RKO (cell line): Measurements from ENCODE around the gene AFTPH.

Experiments
- DNase-seq: peaks from one replicate; pipeline ENCODE4 v3.0.0-alpha.2; 2016; ENCODE audit warnings: low spot score

The AFTPH gene

DNA sequence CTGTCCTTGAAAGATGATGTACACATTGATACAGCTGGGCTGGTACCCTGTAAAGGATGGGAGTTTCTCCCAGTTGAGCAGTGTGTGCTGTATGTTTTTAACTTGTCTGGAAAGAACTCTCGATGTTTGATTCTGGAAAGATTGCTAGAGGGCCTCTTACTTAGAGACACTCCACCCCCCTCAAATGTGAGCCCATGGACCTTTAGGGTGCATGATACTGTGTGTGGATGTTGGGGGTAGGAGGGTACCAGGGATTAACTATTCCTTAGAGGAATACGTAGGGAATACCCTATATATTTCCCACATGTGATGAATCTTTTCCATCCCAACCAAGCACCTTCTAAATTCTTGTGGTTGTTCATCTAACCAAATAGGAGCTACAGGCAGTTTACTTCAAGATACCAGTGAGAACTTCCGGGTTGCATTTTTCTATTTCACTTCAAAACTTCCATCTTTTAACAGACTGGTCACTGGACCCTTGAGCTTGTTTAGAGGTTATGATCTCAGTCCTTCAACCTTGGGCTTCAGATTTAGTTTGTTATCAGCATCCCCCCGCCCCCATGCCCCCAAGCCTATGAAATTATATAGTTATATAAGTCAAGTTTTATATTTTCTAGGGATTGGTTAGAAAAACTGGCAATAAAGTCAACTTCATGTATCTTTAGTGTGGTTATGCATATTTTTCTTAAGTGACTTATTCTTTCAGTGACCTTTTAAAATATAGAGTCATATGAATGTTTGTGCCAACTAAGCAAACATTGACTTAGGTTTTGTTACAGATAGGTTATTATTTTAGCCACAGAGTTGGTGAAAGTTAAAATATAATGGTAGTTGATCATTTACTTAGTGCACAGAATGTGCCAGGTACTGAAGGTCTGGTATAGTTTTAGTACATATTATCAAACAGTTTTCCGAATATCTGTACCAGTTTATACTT is 18.2 kb downstream of the AFTPH start:
- DNase-seq = no peak

DNA sequence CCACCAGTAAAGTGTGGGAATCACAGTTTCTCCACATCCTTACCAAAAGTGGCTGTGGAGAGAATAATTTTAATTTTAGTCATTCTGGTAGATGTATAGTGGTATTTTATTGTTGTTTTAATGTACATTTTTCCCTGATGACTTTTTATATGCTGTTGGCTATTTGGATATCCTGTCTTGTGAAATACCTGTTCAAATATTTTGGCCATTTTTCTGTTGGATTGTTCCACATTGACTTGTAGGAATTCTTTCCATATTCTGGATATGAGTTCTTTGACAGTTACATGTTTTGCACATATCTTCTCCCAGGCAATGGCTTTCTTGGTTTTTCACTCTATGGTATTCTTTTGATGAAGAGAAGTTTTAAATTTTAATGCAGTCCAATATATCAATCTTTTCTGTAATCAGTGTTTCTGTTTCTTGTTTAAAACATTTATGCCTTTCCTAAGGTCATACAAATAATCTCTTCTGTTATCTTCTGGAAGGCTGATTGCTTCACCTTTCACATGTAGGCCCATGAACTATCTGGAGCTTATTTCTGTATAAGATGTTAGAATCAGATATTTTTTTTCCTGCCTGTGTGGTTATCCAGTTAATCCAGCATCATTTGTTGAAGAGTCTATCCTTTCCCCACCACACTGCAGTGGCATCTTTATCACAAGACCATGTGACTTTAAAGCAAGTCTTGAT is 19.0 kb downstream of the AFTPH start:
- no peak for DNase-seq

DNA sequence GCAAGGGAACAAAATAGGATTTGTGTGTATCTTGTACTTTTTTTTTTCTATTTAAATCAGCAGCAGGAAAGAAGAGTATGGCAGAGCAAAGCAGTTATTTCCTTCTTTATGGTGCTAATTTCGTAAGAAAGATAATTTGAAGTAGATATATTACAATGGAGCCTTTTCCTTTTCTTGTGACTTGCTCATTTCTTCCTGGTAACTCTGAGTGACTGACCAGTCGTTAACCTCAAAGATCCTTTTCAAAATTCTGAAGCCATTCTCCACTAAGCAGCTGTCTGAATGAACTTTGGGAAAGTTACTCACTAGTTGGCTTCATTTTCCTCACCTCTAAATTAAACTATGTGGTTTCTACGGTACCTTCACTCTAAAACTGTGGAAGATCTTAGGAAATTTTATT is 24.6 kb downstream of the AFTPH start:
- no peak for DNase-seq

DNA sequence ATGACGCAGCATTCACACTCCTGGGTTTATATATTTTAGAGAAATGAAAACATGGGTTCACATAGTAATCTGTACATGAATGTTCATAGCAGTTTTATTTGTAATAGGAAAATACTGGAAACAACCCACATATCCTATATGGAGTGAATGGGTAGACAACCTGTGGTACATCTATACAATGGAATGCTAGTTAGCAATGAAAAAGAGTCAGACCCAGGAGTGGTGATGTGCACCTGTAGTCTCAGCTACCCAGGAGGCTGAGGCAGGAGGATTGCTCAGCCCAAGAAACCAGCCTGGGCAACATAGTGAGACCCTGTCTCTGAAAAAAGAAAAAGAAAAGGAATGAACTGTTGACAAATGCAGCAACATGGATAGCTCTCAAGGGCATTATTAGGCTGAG is 25.9 kb downstream of the AFTPH start:
- no peak for DNase-seq

DNA sequence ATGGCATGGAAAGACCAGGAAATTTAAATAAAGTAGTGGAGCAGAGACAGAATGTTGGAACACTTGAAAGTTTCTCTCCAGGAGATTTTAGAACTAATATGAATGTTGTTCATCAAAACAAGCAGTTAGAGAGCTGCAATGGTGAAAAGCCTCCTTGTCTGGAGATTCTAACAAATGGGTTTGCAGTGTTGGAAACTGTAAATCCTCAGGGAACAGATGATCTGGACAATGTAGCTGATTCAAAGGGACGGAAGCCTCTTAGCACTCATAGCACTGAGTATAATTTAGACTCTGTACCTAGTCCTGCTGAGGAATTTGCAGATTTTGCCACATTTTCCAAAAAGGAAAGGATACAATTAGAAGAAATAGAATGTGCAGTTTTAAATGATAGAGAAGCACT is 27.7 kb downstream of the AFTPH start:
- DNase-seq = no peak

DNA sequence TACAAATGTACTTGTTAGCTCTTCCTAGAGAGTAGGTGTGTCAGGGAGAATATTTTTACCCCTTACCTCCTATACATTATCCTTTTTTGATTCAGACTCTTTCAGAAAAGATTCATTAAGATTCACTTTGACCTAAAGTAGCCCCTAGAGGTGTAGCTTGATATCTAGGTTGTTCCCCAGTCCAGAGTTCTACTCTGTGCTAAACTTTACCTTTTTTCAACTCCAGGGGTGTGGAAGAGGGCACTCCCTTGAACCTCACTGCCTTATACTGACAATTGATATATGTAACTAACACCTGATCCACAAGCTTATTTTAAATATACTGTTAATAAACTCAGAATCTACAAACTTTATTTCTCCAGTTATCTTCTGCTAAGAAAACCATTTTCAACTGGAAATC is 30.0 kb downstream of the AFTPH start:
- DNase-seq = no peak

DNA sequence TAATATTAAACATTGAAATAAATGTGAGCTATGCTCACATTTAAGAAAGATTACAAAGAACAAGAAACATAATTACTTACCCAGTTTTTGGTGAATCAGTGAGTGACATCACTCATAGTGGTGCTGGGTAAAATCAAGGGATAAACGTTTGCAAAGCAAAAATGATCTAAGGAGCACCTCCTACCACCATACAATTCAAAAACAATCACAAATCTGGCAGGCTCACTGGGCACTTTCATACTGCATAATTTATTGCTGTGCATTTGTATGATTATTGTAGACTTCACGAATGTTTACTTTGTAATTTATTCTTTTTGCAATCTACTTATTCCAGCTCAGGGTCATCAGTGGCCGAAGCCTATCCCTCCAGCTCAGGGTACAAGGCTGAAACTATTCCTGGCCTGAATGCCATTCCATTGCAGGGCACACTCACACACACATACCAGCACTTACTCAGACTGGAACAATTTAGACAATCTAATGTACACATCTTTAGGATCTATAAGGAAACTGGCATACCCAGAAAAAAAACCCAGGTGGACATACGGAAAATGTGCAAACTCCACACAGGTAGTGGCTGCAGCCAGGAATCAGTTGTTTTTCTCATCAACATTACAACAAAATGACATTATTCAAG is 34.4 kb downstream of the AFTPH start:
- no peak for DNase-seq

DNA sequence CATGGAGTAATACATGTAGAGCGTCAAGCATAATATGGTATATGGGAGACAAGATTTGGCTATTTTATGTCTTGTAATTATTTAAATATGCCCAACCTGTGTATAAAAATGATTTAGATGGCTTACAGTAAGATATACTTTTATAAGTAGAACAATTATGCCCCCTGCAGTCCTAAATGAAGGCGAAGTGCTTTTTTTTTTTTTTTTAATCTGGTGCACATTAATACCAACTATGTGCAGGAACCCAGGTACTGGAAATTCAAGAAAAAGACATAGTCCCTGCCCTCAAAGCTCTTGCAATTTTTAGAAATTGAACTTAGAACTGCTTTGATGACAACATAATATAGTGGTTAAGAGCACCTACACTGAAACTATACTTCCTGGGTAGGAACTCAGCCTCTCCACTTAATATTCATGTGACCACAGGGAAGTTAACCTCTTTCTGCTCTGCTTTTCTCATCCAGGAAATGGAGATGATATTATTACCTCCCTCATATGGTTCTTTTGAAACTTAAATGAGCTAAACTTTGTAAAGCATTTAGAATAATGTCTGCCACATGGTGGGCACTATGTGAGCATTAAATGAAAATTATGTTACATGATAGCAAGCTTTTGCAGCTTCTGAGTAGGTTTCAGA is 38.1 kb downstream of the AFTPH start:
- peak; percentile 19 for DNase-seq

DNA sequence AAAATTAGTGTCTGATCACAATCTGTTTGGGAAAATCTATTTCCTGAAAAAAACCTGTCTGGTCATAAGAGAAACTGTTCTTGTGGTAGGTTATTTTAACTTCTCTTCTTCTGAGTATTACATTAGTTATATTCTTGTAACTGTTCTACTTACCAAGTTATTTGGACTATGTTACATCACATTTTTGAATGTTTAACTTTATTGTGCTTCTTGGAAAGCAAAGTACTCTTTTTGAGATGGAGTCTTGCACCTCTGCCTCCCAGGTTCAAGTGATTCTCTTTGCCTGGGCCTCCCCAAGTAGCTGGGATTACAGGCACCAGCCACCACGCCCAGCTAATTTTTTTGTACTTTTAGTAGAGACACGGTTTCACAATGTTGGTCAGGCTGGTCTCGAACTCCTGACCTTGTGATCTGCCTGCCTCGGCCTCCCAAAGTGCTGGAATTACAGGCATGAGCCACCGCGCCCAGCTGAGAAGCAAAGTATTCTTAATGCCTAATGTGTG is 39.4 kb downstream of the AFTPH start:
- DNase-seq = no peak

DNA sequence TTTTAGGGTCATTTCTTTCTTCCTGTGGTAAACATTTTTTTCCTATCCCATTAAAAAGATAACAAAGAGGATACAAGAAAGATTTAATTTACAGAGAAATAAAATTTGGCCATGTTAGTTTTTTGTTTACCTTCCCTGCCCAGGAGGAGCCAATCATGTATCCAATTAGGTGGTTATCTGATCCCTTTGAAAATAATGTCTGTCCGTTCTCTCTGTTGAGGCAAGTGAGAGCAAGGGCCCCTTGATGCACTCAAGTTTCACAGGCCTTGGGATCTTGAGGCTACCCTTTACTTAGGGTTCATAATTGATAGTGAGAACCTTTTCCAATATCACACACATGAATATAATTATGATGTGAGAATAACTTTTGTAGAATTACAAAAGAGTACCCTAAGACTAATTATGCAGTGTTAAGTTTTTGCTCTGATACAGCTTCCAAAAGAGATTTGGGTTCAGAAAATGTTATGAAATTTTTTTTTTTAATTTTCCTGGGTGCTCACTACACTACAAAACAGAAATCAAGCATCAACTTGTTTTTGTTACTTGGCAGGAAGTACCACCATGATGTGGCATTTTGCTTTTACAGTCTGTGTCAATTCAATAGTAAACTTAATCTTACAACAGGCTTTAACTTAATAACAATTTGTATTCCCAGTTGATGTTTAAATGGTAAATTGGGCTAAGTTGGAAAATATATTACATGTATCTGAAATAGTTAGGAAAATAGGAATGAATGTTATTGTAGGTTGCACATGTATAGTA is 42.0 kb downstream of the AFTPH start:
- no peak for DNase-seq

DNA sequence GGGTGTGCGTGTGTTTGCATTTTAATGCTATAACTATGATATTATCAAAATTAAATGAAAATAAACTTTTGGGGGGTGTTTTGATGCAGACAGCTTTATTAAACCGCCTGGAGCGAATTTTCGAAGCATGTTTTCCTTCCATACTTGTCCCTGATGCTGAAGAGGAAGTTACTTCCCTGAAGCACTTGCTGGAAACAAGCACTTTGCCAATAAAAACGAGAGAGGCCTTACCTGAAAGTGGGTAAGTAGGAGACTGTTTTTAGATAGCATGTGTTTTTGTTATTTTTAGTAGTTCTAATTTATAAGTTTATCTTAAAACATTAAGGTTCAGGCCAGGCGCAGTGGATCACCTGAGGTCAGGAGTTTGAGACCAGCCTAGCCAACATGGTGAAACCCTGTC is 43.3 kb downstream of the AFTPH start:
- no peak for DNase-seq

DNA sequence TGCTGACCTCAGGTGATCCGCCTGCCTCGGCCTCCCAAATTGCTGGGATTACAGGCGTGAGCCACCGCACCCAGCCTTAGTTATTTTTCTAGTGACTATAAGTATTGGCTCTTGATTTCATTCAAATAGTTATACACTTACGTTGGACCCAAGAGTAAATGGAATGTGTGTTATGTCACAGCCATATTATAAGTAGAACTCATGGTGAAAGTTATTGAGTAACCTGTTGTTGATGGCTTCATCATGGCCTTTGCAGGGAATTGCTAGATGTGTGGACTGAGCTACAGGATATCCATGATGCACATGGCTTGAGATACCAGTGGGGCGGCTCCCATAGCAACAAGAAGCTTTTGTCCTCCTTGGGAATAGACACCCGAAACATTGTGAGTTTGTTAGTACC is 44.7 kb downstream of the AFTPH start:
- DNase-seq = no peak

DNA sequence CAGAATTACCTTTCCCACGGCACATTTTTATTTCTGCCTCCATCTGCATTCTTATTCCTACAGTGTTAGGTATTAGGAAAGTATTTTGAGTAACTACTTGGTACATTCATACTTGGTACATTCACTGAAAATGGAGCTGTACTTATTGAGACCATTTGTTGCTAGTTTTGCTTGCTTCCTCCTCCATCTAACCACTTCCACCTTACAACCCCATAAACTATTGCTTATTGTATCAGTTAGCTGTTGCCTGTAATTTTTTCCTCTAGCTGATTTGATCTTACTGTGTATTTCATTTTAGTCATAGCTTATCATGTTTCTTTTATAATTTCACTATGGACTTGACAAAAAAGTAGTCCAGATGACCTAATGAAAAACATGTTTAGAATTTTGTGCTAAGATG is 50.7 kb downstream of the AFTPH start:
- DNase-seq = no peak

DNA sequence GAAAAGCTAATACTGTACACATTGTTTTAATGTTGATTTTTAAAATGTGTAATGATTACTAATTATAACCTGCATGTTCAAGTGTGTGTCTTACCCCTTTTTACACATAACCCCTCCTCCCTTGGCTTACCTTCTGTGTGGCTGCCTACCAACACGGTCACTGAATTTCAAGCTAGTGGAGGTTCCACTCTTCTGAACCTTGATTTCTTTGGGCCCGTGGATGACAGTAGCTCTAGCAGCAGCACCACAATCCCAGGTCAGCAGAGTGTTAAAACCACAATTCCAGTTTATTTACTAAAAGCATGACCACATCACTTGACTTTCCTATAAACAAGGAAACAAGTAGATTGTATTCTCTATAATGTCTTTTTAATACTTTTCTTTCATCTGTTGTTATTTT is 56.9 kb downstream of the AFTPH start:
- no peak for DNase-seq

DNA sequence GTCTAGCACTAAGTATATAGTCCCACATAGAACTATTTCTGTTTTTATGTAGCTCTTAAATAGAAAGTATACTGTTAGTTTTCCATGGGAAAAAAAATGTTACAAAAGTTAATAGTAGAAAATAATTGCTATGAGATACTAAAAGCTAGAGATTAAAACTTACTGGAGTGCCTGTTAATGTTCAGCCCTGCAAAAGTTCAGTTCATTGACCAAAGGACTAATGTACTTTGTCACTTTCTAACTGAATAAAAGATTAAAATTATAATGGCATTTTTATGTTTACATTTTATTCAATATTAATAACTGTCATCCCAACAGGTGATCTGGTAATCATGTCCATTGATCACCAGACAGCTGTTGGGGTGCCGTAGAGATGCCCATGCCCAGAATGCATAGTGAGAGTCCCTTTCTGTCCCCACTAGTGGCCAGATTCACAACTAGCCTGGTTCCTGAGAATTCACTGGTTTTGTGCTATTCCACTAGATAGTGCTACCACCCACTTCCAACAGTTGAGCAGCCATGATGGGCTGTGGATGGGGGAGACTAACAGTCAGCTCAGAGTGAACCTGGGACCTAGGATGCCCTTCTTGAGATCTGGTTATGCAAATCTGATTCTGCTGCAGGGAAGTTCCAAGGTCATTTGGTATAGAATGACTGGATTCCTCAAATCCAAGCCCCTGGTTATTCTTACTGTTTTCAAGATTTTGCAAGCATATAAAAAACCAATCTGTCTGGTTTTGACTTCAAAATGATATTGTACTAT is 57.8 kb downstream of the AFTPH start:
- DNase-seq = no peak

DNA sequence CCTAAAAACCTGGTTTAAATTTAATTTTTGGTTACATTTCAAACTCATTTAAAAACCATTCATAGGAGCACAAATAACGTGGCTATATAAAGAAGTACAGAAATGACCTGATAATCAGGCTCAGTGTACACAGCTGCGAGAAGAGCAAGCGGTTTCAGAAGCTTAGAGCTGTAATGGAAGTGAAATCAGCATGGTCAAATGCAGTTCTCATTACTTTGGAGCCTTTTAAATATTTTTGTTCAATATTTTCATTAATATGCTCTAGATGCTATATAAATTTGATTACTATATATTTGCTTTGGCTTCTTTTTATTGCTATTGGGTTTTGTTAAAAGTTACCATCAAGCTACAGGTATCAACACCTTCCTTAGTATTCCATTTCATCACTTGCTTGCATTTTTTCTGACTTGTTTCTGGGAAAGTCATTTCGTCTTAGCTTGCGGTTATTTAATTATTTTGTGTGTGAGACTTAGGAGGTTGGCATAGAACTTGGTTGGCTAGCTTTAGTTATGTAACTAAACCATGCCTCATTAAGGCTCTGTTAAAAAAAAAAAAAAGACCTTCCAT is 58.7 kb downstream of the AFTPH start:
- DNase-seq = no peak

DNA sequence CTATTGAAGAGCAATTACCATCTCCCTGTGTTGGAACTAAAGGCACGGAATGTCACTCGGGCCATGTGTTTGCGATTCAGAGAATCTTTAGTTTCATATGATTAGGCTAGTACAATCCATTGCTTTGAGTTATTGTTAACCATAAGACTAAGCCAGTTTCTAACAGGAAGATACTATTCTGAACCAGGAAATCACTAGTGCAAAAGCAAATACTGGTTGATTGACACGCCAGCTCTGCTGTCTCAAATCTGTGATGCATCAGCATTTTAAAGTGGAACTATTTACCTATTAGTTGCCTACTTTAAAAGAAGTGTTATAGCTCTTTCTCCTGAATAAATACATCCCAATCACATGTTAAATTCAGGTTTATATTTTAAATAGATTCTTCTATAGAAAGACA is 61.9 kb downstream of the AFTPH start:
- no peak for DNase-seq

DNA sequence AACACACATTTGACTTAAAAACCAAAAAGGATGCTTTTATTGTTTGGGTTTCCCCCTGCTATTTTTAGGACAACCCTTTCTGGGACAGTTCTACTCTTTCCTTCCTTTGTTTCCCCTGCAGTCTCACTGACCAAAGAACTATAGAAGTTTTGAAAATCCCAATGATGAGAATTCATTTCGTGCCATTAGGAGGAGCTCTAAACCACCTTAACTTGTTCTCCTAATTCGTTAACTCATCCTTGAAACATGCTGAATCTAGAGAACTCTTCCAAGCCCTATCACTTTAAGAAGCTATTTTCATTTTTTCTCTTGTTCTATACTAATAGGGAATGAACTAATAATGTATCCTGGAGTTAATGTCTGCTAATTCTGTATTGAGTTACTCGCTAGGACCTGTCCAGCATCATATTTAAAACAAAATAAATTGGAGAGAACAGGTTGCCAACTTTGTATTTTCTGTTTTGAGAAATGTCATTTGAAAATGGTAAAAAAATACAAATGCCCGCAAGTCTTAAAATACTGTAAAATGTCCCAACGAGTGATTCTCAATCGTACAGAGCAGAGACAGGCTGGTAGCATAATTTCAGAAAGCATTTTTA is 62.9 kb downstream of the AFTPH start:
- DNase-seq = peak; percentile 67

DNA sequence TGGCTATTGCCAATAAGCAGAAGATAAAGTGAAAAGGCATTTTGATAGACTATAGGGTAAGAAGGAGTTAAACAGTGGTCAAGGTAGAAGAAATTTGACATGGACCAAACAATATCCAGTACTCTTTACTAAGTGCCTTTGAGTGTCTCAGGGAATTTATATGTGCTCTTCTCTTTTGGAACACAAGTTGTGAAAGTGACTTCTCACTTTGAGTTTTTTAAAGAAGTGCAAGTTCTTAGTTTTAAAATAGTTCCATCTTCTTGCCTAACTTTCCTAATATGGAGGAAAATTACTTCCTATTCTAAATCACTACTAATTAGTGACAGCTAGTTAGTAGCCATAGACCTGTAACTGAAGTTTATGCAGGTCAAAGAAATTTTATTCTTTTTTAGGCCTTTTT is 63.4 kb downstream of the AFTPH start:
- no peak for DNase-seq

DNA sequence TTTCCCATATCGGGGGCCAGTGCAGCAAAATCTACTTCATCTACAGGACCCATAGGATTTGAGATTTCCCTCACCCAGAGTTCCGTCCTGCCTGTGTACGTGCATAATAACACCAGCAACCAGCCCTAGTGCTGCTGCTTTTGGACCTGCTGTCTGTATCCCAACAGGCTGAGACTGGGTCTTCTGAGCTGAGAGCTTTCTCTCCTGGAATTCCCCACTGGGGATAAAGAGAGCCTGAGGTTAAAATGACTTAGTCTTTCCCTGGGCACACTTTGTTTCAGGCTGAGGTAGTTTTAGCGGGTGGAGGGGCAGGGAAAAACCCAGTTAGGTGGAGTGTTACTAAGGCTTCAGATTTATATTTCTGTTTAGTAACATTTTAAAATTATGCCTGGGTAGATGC is 67.1 kb downstream of the AFTPH start:
- DNase-seq = no peak
